IPS-NIHi11 (cell line): Measurements from ENCODE around the gene LTF.
"Not testable (repeated sequence)": the region's sequence is repeated elsewhere in the genome, so short reads cannot be mapped to it uniquely, and the experiment has no call there.

Experiments
- DNase-seq: peaks from one replicate; pipeline ENCODE4 v3.0.0; 2012; ENCODE audit warnings: mixed read lengths, low spot score

The LTF gene

DNA sequence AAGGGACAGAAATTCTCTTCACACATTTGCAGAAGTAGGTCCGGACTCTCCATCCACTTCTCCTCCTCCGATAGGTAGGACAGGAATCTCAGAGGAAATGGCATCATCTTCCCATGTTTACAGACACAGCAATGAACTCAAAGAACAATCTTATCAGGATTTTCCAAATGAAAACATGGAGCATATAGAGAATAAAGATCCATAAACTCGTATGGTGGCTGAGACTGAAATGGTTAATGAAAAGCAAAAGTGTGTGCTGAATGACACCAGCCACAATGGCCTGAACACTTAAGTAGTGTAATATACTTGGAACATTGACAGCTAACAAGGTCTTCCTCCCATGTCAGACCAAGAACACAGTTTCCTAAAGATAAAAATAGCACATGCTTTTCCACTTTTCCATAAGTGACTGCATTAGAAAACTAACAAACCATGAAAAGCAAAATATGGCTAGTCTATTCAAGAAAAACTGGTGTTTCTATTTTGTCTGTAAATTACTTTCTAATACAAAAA lies 51.9 kb downstream of the LTF start:
- no peak for DNase-seq

DNA sequence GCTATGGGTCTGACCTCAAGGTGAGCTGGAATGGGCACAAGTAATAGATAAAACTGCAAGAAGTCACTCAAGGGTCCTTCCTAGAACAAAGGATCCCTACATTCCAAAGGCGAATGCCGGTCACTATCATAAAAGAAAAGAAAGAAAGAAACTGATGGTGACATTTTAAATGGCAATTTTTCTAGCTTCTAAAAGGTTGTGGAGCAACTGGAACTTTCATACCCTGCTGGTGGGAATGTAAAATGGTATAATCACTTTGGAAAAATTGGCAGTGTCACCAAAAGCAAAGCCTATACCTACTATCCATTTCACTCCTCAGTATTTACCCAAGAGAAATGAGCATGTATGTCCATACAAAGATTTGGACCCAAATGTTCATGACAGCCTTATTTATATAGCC lies 53.4 kb downstream of the LTF start:
- DNase-seq, result no peak

- DNase-seq, result no peak
Observed at GRCh38 chr3:46410669-46411068, 54.0 kb downstream of the LTF start.

GRCh38 chr3:46409739-46410489 lies 54.8 kb downstream of the LTF start:
- DNase-seq, result no peak

- DNase-seq, result no peak
Observed at GRCh38 chr3:46408853-46409252, 55.9 kb downstream of the LTF start.

- DNase-seq, result no peak
Observed at GRCh38 chr3:46407970-46408369, 56.7 kb downstream of the LTF start.

DNA sequence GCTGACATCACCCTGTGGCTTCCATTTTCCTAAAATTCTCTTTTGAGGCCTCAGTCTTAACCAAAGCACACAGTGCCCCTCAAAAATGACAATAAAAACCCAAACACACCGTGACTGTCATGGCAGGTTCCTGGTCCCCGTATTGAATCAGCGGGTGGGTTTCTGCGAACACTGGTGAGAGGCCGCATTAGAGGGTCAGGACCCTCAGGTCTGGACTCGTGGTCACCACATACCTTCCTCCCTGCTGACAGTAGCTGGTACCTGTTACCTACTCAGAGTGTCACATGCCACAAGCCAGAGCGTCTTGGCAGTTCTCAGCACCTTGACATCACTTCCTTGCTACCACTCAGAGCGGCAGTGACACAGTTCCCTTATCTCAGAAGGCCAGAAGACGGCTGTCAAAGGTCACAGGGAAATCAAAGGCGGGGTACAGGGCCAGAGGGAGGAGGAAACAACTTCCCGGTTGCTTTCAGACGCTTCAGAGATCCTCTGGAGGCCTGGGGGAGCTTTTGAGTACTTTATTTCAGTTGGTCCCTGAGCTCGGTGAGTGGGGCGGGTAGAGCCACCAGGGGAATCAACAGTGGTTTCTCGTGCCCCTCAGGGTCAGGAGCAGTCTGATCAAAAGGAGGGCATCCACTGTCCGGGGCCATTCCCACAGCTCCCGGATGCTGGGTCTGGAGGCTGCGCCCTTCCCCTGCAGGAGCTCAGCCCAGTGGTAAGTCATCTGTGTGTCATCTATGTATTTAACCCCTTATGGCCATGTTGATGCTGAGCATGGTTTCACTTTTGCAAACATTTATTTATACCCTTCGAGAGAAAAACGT lies 57.7 kb downstream of the LTF start, which contains the start of the genes CCR5AS and CCRL2:
Gene CCR5AS (minus strand): TSS at position 279 of the 824 bp plus-strand sequence.
Gene CCRL2 (plus strand): TSS at position 472 of the 824 bp plus-strand sequence. CDS start 821 bp downstream, outside the sequence.
- DNase-seq, result no peak

- no peak for DNase-seq
Observed at GRCh38 chr3:46406443-46406787, 58.3 kb downstream of the LTF start.

- no peak for DNase-seq
Observed at GRCh38 chr3:46405301-46406019, 59.2 kb downstream of the LTF start.

DNA sequence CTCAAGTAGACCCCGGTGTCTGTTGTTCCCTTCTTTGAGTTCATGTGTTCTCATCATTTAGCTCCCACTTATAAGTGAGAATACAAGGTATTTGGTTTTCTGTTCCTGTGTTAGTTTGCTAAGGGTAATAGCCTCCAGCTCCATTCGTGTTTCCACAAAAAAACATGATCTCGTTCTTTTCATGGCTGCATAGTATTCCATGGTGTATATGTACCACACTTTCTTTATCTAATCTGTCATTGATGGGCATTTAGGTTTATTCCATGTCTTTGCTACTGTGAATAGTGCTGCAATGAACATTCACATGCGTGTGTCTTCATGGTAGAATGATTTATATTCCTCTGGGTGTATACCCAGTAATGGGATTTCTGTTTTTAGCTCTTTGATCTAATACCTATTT lies 61.8 kb downstream of the LTF start:
- not testable (repeated sequence) for DNase-seq

DNA sequence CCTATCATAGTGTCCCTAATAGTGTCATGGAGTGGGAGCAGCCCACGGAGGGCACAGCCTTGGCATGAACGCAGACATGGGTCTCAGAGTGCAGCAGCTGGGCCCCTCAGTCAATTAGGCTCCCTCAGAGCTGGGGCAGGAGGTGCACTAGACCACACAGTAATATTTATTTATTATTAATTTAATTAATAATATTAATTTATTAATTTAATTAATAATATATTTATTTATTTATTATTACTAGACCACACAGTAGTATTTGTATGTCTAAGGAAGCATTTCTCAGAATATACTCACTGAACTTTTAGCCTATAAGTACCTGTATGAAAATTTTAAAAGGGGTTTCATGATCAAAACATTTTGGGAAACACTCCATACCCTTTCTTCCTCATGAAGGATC lies 63.1 kb downstream of the LTF start:
- DNase-seq, result no peak

GRCh38 chr3:46400846-46401245 lies 63.9 kb downstream of the LTF start:
- DNase-seq, result no peak

DNA sequence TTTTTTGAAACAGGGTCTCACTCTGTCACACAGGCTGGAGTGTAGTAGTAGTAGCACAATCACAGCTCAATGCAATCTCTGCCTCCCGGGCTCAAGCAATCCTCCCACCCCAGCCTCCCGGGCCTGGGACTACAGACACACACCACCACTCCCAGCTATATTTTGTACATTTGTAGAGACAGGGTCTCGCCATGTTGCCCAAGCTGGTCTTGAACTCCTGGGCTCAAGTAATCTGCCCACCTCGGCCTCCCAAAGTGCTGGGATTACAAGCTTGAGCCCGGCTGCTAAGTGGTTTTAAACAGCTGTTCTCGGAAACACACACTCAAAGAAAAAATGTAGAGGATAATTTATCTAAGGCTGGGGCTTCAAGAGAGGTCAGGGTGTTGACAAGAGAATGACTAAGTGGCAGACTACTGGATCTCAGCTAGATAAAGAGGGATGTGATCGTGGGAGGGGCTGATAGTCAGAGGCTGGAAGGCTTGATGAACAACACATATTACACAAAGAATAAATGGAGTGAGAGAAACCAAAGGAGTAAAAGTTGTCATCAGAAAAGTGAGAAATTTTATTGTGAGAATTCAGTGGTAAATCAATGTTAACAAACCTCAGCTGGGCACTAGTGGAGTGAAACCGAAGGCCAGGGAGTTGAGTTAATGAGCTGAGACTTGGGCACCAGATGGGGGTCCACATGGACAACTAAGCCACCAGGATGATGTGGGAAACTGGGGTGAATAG lies 64.5 kb downstream of the LTF start:
- DNase-seq, result no peak

DNA sequence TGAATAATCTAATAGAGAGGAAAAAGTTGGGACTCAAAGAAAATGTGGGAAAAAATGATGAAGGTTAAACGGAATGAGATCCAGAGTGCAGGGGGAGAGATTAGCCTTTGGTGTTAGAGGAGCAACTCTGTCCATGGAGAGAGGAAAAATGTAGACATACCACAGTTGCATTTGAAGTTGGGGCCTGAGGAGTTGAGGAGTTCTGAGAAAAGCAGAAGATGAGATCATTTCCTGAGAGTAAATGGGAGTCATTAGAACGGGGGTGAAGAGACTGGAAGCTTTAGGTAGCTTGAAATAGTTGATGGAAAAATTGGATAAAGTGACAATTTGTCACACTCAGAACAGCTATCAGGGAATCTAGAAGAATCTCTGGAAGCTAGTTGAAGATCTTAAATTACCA lies 65.1 kb downstream of the LTF start:
- DNase-seq, result no peak

- DNase-seq, result no peak
Observed at GRCh38 chr3:46399098-46399497, 65.6 kb downstream of the LTF start.

DNA sequence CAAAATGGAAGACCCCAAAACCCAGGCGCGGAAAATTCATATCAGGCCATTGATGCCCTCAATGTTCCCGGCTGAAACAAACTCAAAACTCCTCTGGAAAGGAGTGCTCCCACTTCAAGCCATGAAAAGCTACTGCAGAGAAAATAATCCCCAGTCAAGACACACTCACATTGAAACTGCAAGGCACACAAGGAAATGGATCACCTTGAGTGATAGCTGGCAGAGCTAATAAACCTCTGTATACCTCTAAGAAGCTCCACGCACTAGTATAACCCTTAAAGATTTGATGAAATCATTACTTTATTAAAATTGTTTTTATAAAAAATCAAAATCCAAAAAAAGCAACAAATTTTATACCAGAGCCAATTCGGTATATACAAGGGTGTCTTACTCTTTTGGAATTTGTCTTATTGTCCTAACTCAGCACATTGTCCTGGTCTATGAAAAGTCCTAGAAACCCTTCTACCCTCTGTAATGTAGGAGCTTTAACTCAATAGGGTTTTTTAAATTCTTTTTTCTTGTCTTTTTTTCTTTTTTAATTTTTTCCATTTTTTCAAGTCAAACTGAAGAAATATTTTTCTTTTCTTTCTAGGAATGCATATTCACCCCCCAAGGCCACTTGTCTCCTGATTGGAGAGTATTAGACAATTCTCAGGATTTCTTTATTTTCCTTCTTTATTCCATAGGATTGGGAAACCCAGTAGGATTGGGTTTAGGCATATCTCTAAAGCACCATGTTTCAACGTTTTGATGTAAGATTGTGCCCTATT lies 66.3 kb downstream of the LTF start:
- no peak for DNase-seq

GRCh38 chr3:46397111-46397510 lies 67.6 kb downstream of the LTF start:
- no peak for DNase-seq

GRCh38 chr3:46395766-46396530 lies 68.8 kb downstream of the LTF start:
- no peak for DNase-seq

DNA sequence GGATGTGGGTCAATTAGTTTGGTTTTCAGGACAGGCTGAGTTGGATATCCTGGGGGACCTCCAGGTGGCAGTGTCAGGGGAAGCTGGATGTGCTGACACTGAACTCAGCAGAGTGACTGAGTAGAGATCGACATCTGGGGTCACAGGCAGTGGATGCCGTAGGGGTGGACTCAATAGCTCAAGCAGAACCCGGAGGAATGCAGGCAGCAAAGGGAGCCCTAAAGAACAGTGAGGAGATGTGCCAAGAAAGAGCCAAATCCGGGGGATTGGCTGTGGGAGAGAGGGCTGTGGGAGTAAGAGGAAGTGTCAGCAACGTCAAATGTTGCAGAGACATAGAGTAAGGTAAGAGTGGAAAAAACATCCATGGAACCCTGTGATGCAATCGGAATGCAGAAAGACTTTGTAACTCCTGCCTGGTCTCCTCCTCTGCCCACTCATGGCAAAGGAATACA lies 69.5 kb downstream of the LTF start:
- no peak for DNase-seq
